Gastrocnemius medialis (tissue), 4 donors: ENCODE results near the gene TNS3. TPM values are rescaled to one million over a fixed set of nuclear protein-coding genes. Genes with fewer than 3 reads are reported as not detected.

Experiments used
- ATAC-seq, 2 donors: fragments of 150-250 bp; one replicate each; pipeline ENCODE4 v1.9.1; 2016
- DNase-seq, 2 donors: peaks; one replicate each; pipeline ENCODE4 v3.0.0-alpha.2; 2019
- H3K27ac ChIP-seq, 4 donors: fragments of 200-600 bp; sonication (generic); 1 replicate in 1 of 4; 2 replicates in 3 of 4; pipeline ENCODE4 v1.5.1; 2016 to 2018; ENCODE audit warnings: mild to moderate bottlenecking in 2 of 4, moderate library complexity in 1 of 4
- H3K27me3 ChIP-seq, 3 donors: fragments of 200-600 bp; sonication (generic) in 2 of 3; 1 replicate in 1 of 3; 2 replicates in 2 of 3; pipeline versions ENCODE4 v1.5.1 to v1.6.0; 2016 to 2019; ENCODE audit warnings: mild to moderate bottlenecking in 1 of 3, moderate library complexity in 1 of 3
- H3K36me3 ChIP-seq, 2 donors: fragments of 200-600 bp; sonication (generic) in 1 of 2; one replicate each; pipeline ENCODE4 v1.5.1; 2017 to 2018
- H3K4me1 ChIP-seq, 2 donors: fragments of 200-600 bp; sonication (generic) in 1 of 2; one replicate each; pipeline ENCODE4 v1.5.1; 2016 to 2017; ENCODE audit warnings: mild to moderate bottlenecking in 2 of 2
- H3K4me3 ChIP-seq, 4 donors: fragments of 200-600 bp; sonication (generic) in 3 of 4; 1 replicate in 1 of 4; 2 replicates in 3 of 4; pipeline ENCODE4 v1.5.1; 2016 to 2019; ENCODE audit warnings: mild to moderate bottlenecking in 2 of 4
- H3K9me3 ChIP-seq, 3 donors: fragments of 200-600 bp; sonication (generic) in 2 of 3; 1 replicate in 1 of 3; 2 replicates in 2 of 3; pipeline ENCODE4 v1.5.1; 2016 to 2019
- CTCF ChIP-seq, 5 experiments: fragments of 450-650 bp in 3 of 5; fragments of 200-600 bp in 2 of 5; sonication (generic) in 2 of 5; IDR thresholded peaks in 4 of 5; conservative IDR thresholded peaks in 1 of 5; 1 replicate in 4 of 5; 2 replicates in 1 of 5; pipeline ENCODE4 v1.5.1; 2016 to 2019; ENCODE audit warnings: antibody characterized with exemption in 5 of 5, mild to moderate bottlenecking in 3 of 5, moderate library complexity in 3 of 5
- POLR2A ChIP-seq, 2 donors: fragments of 450-650 bp; IDR thresholded peaks; one replicate each; pipeline ENCODE4 v1.6.1; 2017; ENCODE audit warnings: antibody characterized with exemption in 2 of 2, mild to moderate bottlenecking in 2 of 2, moderate library complexity in 2 of 2
- in situ Hi-C, 4 donors: fragments of 200-750 bp; cut with MboI; loops; one replicate each; pipeline versions ENCODE4 v1.15.0 to v1.8.0; 2017; ENCODE audit warnings: low sequenced_read_pairs in 4 of 4
- intact Hi-C: fragments of 100-400 bp; cut with DNase I; formaldehyde crosslinking; loops from one replicate; pipeline ENCODE4 v1.15.1; 2023; ENCODE audit warnings: low total_unique reads
- total RNA-seq, 4 donors: library from RNA; depleted of rRNA; stranded (reverse); fragments of >200 nt; gene quantifications; one replicate each; pipeline versions ENCODE4 v1.1.0 to v1.2.3, GENCODE V29; 2016

The TNS3 gene
- total RNA-seq, 4 donors from 2014 or later, result 39.4 to 64.3 (median 50.5) TPM

GRCh38 chr7:47383072-47383471 is 198.8 kb downstream of the TNS3 start:
- Histone ChIP-seq H3K4me3 (no peak overlapping the region), H3K9me3 (no peaks in the 10 kb centered on the region), H3K27ac (no peak overlapping the region), H3K4me1 (peaks cover 26 to 40% of the 10 kb centered on the region in 2 donors), H3K36me3 (peaks cover 0 to 5% of the 10 kb centered on the region in 2 donors), H3K27me3 (no peaks in the 10 kb centered on the region)
- ATAC-seq (no peak), DNase-seq (no peak)
- intact Hi-C loops, result no loop called here
- TF ChIP-seq POLR2A (IDR thresholded peaks at IDR 0.05) (no peak), CTCF (IDR thresholded peaks at IDR 0.05 in 4 of 5, conservative IDR thresholded peaks at IDR 0.05 in 1 of 5) (no peak)
- in situ Hi-C loops, result no loop called here

- TF ChIP-seq POLR2A (IDR thresholded peaks at IDR 0.05), result no peak
- TF ChIP-seq CTCF (IDR thresholded peaks at IDR 0.05 in 4 of 5, conservative IDR thresholded peaks at IDR 0.05 in 1 of 5), result no peak
- intact Hi-C loops, result no loop called here
- no peak overlapping the region for H3K27ac ChIP-seq
- ATAC-seq (no peak), DNase-seq (no peak)
- peaks cover 0 to under 1% of the 10 kb centered on the region in 2 donors for H3K36me3 ChIP-seq
- in situ Hi-C loops, result no loop called here
- H3K4me3 ChIP-seq, result no peak overlapping the region
- H3K27me3 ChIP-seq, result no peaks in the 10 kb centered on the region
- H3K9me3 ChIP-seq, result no peaks in the 10 kb centered on the region
- H3K4me1 ChIP-seq, result peaks cover 29 to 40% of the 10 kb centered on the region in 2 donors
Observed at GRCh38 chr7:47382200-47382599, 199.7 kb downstream of the TNS3 start.

- Histone ChIP-seq H3K9me3 (no peaks in the 10 kb centered on the region), H3K4me3 (no peak overlapping the region), H3K27ac (no peak overlapping the region), H3K4me1 (peaks cover 32 to 35% of the 10 kb centered on the region in 2 donors), H3K27me3 (no peaks in the 10 kb centered on the region), H3K36me3 (no peaks in the 10 kb centered on the region)
- ATAC-seq, result no peak
- intact Hi-C loops, result no loop called here
- in situ Hi-C loops, result no loop called here
- TF ChIP-seq CTCF (IDR thresholded peaks at IDR 0.05 in 4 of 5, conservative IDR thresholded peaks at IDR 0.05 in 1 of 5) (no peak), POLR2A (IDR thresholded peaks at IDR 0.05) (no peak)
- DNase-seq, result no peak
Observed at GRCh38 chr7:47381134-47381495, 200.8 kb downstream of the TNS3 start.

- Histone ChIP-seq H3K9me3 (no peaks in the 10 kb centered on the region), H3K4me1 (peaks cover 34 to 37% of the 10 kb centered on the region in 2 donors), H3K4me3 (peak overlapping the region in 2 of 4 donors; percentile 9 to 19), H3K36me3 (no peaks in the 10 kb centered on the region), H3K27me3 (no peaks in the 10 kb centered on the region), H3K27ac (peak overlapping the region in 2 of 4 donors; percentile 2 to 32)
- no peak for DNase-seq
- intact Hi-C loops (no loop called here), in situ Hi-C loops (no loop called here)
- ATAC-seq, result no peak
- TF ChIP-seq POLR2A (IDR thresholded peaks at IDR 0.05), result no peak
- TF ChIP-seq CTCF (IDR thresholded peaks at IDR 0.05 in 4 of 5, conservative IDR thresholded peaks at IDR 0.05 in 1 of 5), result no peak
Observed at GRCh38 chr7:47380325-47381133, 201.4 kb downstream of the TNS3 start.
